Activated CD4-positive, alpha-beta memory T cell treated with anti-CD3 and anti-CD28 coated beads, Interleukin-2, amount 10 ng/mL, durations not matched to agents 7 days and 5 days (primary cell): Measurements from ENCODE around the gene OR10J1. TPM values are rescaled to one million over a fixed set of nuclear protein-coding genes. Genes with fewer than 3 reads are reported as not detected.

Experiments used
- CTCF ChIA-PET: fragments of 350-600 bp; sonication (Branson Sonifier 250); formaldehyde crosslinking; loops from one replicate; lab custom pipeline; 2021; ENCODE audit warnings: antibody characterized with exemption, inconsistent platforms; lab: Charles Lee
- POLR2A ChIA-PET: fragments of 350-600 bp; sonication (Branson Sonifier 250); formaldehyde crosslinking; loops from one replicate; lab custom pipeline; 2021; ENCODE audit warnings: antibody characterized with exemption; lab: Charles Lee
- DNase-seq: peaks from one replicate; pipeline ENCODE4 v3.0.0-alpha.2; 2020
- H3K27ac Mint-ChIP-seq: one replicate; pipeline ENCODE4 v1.8.0; 2021; ENCODE audit warnings: mild to moderate bottlenecking, mixed read lengths
- H3K27me3 Mint-ChIP-seq: one replicate; pipeline ENCODE4 v1.8.0; 2021; ENCODE audit warnings: mixed read lengths
- H3K36me3 Mint-ChIP-seq: one replicate; pipeline ENCODE4 v1.8.0; 2021; ENCODE audit warnings: low read depth, mixed read lengths
- H3K4me1 Mint-ChIP-seq: one replicate; pipeline ENCODE4 v1.8.0; 2021; ENCODE audit warnings: mixed read lengths
- H3K4me3 Mint-ChIP-seq: one replicate; pipeline ENCODE4 v1.8.0; 2021; ENCODE audit warnings: mild to moderate bottlenecking, mixed read lengths
- H3K9me3 Mint-ChIP-seq: one replicate; pipeline ENCODE4 v1.8.0; 2021; ENCODE audit warnings: mixed read lengths
- total RNA-seq, 2 experiments: library from RNA; stranded (reverse); gene quantifications; one replicate each; pipeline ENCODE4 v1.2.3, GENCODE V29; 2021

The OR10J1 gene, protein sequence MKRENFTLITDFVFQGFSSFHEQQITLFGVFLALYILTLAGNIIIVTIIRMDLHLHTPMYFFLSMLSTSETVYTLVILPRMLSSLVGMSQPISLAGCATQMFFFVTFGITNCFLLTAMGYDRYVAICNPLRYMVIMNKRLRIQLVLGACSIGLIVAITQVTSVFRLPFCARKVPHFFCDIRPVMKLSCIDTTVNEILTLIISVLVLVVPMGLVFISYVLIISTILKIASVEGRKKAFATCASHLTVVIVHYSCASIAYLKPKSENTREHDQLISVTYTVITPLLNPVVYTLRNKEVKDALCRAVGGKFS
- not detected for total RNA-seq

- Mint-ChIP-seq H3K4me3 (no peak within 1 kb of the TSS), H3K4me1 (no peaks in the 10 kb centered on the region), H3K9me3 (no peaks in the 10 kb centered on the region), H3K36me3 (no peaks in the 10 kb centered on the region), H3K27me3 (no peaks in the 10 kb centered on the region), H3K27ac (no peak within 1 kb of the TSS)
- no peak for DNase-seq
- POLR2A ChIA-PET = no interaction called here
- CTCF ChIA-PET = no interaction called here
Observed at GRCh38 chr1:159439422-159439821, at the start of gene OR10J1. TSS of gene OR10J1 (plus strand) at chr1:159439722. CDS start at chr1:159439792, 70 bp downstream.

DNA sequence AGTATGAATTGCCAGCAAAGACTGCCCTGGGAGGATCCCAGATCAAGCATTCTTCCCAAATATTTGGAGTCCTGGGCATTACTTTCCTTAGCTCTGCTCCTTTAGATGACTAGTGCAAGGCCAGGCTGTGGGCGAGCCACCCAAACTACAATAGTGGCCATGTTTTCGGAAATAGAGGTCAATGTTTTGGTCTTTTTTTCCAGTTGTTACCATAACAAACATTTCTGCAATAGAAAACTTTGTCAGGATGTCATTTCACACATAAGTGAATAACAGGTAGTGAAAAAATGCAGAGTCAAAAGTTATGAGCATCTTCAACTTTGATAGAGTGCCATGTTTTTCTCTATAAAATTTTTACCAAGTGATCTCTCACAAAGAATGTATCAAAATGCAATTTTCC, 32.7 kb upstream of the OR10J1 start:
- Mint-ChIP-seq H3K4me3 (no peak overlapping the region), H3K9me3 (no peaks in the 10 kb centered on the region), H3K4me1 (no peaks in the 10 kb centered on the region), H3K27ac (no peak overlapping the region), H3K27me3 (no peaks in the 10 kb centered on the region), H3K36me3 (no peaks in the 10 kb centered on the region)
- CTCF ChIA-PET = no interaction called here
- no peak for DNase-seq
- POLR2A ChIA-PET = interaction anchor here (0.6 kb wide), 1 partner anchor 368 kb away, joined by 3 read pairs; no protein-coding TSS in a partner anchor

DNA sequence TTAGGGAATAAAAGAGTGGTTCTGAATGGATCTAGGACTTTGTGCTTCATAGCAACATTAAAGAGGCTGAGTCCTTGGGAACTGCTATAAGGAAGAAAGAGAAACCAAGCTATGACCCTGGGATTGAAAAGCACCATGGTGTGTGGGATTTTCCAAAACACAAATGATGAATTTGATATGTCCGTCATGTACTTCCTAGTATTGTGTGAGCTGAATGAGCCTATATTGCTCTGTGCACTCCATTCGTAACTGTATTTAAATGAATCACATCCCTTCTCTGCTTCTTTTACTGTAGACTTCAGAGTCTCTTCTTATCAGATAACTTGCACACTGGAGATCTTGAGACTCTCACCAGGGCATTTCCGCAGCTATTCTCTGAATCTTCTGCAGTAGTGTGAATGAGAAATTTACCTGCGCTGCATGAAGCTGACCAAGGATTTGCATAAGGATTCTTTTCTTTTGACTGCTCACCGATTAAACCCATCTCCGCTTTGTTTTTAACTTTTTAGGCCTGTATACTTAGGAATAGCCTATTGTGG, 30.6 kb upstream of the OR10J1 start:
- DNase-seq = no peak
- CTCF ChIA-PET = no interaction called here
- no peak overlapping the region for H3K27ac Mint-ChIP-seq

GRCh38 chr1:159421821-159422220, 17.7 kb upstream of the OR10J1 start:
- Mint-ChIP-seq H3K4me3 (no peak overlapping the region), H3K27ac (no peak overlapping the region), H3K36me3 (no peaks in the 10 kb centered on the region), H3K4me1 (no peaks in the 10 kb centered on the region), H3K9me3 (peaks cover 3% of the 10 kb centered on the region), H3K27me3 (no peaks in the 10 kb centered on the region)
- no peak for DNase-seq
- CTCF ChIA-PET = no interaction called here
- POLR2A ChIA-PET = no interaction called here

More for the DNA sequence above, 30.6 kb upstream of the OR10J1 start:
- no peak overlapping the region for H3K4me3 Mint-ChIP-seq
- POLR2A ChIA-PET = no interaction called here
- no peaks in the 10 kb centered on the region for H3K4me1 Mint-ChIP-seq
- H3K9me3 Mint-ChIP-seq = no peaks in the 10 kb centered on the region
- H3K36me3 Mint-ChIP-seq = no peaks in the 10 kb centered on the region
- no peaks in the 10 kb centered on the region for H3K27me3 Mint-ChIP-seq

DNA sequence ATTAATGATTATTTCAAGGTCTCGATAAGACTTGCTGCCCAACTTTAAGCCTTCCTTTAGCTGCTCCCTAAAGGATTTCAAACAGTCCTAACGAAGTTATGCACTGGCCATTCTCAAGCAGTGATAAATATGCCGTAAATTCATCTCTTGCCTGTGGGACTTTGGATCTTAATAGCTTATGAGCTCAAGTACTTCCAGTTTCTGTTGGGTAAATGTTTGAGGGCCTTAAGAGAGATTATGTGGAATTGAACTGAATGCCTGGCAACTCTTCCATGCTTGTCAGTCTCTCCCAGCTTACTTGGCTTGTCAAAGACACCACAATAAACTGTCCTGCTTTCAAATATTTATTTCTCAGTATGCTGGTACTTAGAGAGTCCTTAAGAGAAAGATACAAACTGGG, 11.0 kb upstream of the OR10J1 start:
- Mint-ChIP-seq H3K27me3 (no peaks in the 10 kb centered on the region), H3K9me3 (no peaks in the 10 kb centered on the region), H3K36me3 (no peaks in the 10 kb centered on the region), H3K4me3 (no peak overlapping the region), H3K27ac (no peak overlapping the region), H3K4me1 (no peaks in the 10 kb centered on the region)
- POLR2A ChIA-PET = no interaction called here
- CTCF ChIA-PET = no interaction called here
- no peak for DNase-seq

- ChIA-PET POLR2A (no interaction called here), CTCF (no interaction called here)
- H3K4me3 Mint-ChIP-seq = no peak overlapping the region
- H3K27ac Mint-ChIP-seq = no peak overlapping the region
- no peak for DNase-seq
- no peaks in the 10 kb centered on the region for H3K9me3 Mint-ChIP-seq
- no peaks in the 10 kb centered on the region for H3K36me3 Mint-ChIP-seq
- no peaks in the 10 kb centered on the region for H3K27me3 Mint-ChIP-seq
- H3K4me1 Mint-ChIP-seq = no peaks in the 10 kb centered on the region
Observed at GRCh38 chr1:159429074-159429861, 10.3 kb upstream of the OR10J1 start.

DNA sequence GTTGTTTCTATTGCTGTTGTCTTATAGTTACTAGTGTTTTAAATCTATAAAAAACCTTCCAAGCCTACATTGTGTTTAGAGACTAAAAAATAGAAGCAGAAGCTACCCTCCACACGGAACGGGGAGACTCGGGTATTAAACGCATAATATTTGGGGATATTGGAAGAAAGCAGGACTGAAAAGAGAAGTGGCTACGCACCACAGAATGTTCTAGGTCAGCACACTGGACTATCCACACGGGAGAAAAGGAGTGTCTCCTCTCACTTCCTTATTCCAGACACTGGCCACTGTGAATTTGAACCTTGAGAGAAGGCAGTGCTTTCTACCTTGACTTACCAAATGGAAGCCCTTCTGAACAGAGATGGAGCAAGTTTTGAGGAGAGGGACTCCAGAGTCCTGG, 8.5 kb upstream of the OR10J1 start:
- H3K4me3 Mint-ChIP-seq = no peak overlapping the region
- no peaks in the 10 kb centered on the region for H3K4me1 Mint-ChIP-seq
- H3K36me3 Mint-ChIP-seq = no peaks in the 10 kb centered on the region
- H3K27me3 Mint-ChIP-seq = no peaks in the 10 kb centered on the region
- ChIA-PET POLR2A (no interaction called here), CTCF (no interaction called here)
- H3K27ac Mint-ChIP-seq = no peak overlapping the region
- H3K9me3 Mint-ChIP-seq = no peaks in the 10 kb centered on the region
- no peak for DNase-seq

DNA sequence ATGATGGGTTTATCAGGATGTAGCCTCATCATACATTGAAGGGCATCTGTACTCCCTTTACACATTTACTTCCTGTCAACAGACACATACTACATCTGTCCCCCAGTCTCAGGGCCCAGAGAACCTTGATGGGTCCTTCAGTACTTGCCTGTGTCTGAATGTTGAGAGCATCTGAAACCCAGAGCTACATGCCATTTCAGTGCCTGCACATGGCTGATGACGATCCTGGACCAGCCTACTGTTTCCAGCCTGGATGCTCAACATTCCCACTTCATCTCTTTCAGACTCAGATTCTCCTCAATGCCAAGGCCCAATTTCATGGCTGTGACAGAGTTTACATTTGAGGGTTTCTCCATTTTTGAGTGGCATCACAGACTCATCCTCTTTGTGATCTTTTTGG, 7.6 kb upstream of the OR10J1 start, which contains the start of gene OR10J4:
TSS of gene OR10J4 (plus strand) at position 301 of the 400 bp plus-strand sequence.
- CTCF ChIA-PET = no interaction called here
- Mint-ChIP-seq H3K27me3 (no peaks in the 10 kb centered on the region), H3K27ac (no peak within 1 kb of the TSS), H3K36me3 (no peaks in the 10 kb centered on the region), H3K4me3 (no peak within 1 kb of the TSS), H3K9me3 (no peaks in the 10 kb centered on the region), H3K4me1 (no peaks in the 10 kb centered on the region)
- DNase-seq = no peak
- POLR2A ChIA-PET = no interaction called here

GRCh38 chr1:159436469-159436868, 3.1 kb upstream of the OR10J1 start:
- Mint-ChIP-seq H3K4me1 (no peaks in the 10 kb centered on the region), H3K27ac (no peak overlapping the region), H3K4me3 (no peak overlapping the region), H3K9me3 (no peaks in the 10 kb centered on the region), H3K27me3 (no peaks in the 10 kb centered on the region), H3K36me3 (no peaks in the 10 kb centered on the region)
- DNase-seq = no peak
- ChIA-PET POLR2A (no interaction called here), CTCF (no interaction called here)

GRCh38 chr1:159441360-159441759, 1.8 kb downstream of the OR10J1 start:
- Mint-ChIP-seq H3K4me1 (no peaks in the 10 kb centered on the region), H3K36me3 (no peaks in the 10 kb centered on the region), H3K4me3 (no peak overlapping the region), H3K27me3 (no peaks in the 10 kb centered on the region), H3K9me3 (no peaks in the 10 kb centered on the region), H3K27ac (no peak overlapping the region)
- ChIA-PET CTCF (no interaction called here), POLR2A (no interaction called here)
- no peak for DNase-seq

DNA sequence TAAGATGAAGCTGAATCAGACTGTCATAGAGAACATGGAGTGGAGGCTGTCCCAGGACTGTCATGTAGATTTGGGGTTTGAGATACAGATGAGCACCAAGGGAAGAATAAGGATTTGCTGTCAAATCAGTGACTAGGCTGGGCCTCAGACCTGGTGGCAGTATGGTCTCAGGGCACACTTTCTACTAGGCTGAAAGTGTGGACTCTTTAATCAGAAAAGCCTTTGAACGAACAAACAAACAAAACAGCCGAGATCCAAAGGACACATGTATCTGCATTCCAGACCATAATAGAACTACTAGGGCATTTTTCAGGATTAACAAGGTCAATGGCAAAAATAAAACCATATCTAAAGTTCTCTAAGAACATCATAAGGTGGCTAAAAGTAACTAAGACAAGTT, 2.9 kb downstream of the OR10J1 start:
- DNase-seq = no peak
- Mint-ChIP-seq H3K4me1 (no peaks in the 10 kb centered on the region), H3K36me3 (no peaks in the 10 kb centered on the region), H3K9me3 (no peaks in the 10 kb centered on the region), H3K27me3 (no peaks in the 10 kb centered on the region), H3K4me3 (no peak overlapping the region), H3K27ac (no peak overlapping the region)
- ChIA-PET CTCF (no interaction called here), POLR2A (no interaction called here)

DNA sequence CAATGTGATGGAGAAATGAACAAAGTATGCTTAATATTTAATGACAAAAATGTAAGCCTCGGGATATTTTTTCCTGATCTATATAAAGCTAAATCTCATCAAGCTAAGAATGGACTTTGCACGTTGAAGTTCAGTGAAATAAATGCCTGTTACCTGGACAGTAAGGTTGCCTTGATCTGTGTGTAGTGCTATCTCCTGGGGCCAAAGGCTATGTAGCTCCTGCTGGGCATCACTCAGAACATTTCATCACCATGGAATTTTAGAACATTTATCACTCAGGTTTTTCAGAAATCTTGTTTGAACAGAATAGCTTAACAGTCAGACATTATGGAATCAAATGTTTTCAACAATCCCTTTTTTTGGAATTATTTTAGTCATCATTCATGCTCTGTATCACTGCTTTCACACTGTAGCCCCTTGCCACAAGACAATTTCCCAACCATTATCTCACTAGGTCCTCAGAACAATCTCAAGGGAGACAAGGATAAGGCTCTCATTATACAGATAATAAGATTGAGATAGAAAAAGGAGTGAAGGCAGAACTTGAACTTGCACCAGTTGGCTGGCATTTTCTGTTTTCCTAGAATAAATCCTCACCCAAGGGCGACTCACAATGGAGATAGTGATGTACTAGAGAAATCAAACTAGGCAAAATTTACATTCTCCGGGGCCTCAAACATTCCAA, 3.7 kb downstream of the OR10J1 start:
- ChIA-PET POLR2A (no interaction called here), CTCF (no interaction called here)
- Mint-ChIP-seq H3K4me3 (no peak overlapping the region), H3K36me3 (no peaks in the 10 kb centered on the region), H3K4me1 (no peaks in the 10 kb centered on the region), H3K27ac (no peak overlapping the region), H3K9me3 (no peaks in the 10 kb centered on the region), H3K27me3 (no peaks in the 10 kb centered on the region)
- DNase-seq = no peak

GRCh38 chr1:159444511-159444910, 5.0 kb downstream of the OR10J1 start:
- Mint-ChIP-seq H3K9me3 (no peaks in the 10 kb centered on the region), H3K4me3 (no peak overlapping the region), H3K36me3 (no peaks in the 10 kb centered on the region), H3K4me1 (no peaks in the 10 kb centered on the region), H3K27ac (no peak overlapping the region), H3K27me3 (no peaks in the 10 kb centered on the region)
- POLR2A ChIA-PET = no interaction called here
- no peak for DNase-seq
- CTCF ChIA-PET = no interaction called here
